Limb (tissue), 2 donors: ENCODE measurements around the gene DYSF.

Source experiments
- DNase-seq, 2 donors: peaks; one replicate each; pipeline ENCODE4 v3.0.0-alpha.2; 2016; ENCODE audit errors: extremely low spot score in 2 of 2

Gene DYSF

GRCh38 chr2:71689968-71690834 lies 236.8 kb downstream of the DYSF start:
- DNase-seq: no peak

DNA sequence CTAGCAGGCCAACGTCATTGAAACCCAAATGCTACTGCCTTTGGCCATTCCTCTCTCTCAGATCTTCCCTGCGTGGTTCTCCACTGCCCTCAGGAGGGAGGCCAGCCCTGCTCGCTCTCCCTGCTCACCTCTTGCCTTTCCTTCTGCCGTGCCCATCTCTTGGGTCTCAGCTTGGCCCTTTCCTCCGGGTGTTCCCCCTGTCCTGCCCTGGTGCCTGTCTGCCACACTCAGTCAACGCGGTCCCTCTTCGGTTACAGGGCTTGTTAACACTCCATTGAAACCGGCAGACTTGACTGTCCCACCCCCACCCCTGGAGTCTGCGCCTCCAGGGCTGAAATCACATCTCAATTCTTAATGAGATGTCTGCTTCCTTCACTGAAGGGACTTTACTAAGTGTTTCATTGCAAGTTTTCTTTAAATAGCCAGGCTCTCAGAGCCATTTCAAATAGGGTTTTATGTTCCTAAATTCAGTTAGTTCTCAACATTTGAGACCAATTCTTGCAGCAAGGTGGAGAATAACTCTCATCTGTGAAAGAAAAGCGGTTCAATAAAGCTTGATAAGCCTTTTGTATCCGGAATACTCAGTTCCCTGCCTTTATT lies 237.6 kb downstream of the DYSF start:
- DNase-seq: no peak

DNA sequence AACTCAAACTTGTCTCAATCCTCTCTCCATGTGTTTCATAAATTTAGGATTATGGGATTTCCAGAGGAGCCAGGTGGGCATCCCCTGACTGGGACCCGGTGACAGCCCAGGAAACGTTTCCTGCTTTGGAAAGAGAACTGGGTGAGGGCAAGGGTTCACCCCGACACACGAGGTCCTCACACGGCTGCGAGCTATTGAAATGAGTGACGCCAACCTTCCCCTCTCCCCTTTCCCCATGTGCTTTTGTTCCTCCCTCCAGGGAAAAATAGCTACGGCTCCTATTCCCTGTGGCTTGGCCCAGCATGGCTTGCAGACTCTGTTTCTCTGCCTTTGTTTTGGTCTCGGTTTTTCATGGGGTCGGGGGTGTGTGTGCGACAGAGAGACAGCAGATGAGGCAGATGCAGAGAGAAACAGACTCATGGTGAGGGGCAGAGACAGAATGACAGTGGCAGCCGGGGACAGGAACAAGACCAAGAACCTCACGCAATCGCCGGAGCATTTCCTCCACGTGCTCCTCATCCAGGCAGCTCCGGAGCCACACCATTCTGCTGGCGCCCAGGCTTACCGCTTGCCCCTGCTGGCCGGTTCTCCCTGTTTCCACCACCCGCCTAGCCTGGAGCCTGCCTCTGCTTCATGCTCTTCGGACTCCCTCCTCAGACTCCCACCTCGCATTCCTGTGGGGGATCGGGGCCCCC lies 238.5 kb downstream of the DYSF start:
- DNase-seq: no peak

DNA sequence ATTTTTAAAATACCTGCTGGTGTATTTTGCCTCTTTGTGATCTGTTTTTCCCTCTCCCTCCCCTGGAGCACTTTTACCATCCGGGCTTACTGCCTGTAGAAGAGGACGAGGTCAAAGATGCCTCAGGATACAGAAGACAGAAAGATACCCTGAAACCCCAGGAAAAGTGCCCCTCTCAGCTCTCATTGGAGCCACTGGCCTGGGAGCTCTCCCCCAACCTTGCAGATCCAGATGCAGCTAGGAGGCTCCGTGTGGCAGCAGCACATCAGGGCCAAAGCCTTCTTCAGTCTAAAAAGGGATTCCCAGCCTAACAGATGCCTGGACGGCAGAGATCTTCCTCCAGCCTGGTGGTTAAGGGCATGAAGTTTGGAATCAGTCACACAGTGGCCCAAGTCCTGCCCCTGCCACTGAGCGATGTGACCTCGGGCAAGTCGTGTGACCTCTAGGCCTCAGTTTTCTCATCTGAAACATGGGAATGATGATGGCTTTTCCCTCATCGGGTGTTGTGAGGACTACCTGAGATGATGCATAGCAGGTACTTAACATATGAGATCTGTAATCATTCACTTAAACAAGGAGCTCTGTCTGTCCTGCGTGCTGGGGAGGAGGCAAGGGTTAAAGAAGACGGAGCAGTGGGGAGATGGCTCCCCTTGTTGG lies 239.4 kb downstream of the DYSF start:
- no peak for DNase-seq

DNA sequence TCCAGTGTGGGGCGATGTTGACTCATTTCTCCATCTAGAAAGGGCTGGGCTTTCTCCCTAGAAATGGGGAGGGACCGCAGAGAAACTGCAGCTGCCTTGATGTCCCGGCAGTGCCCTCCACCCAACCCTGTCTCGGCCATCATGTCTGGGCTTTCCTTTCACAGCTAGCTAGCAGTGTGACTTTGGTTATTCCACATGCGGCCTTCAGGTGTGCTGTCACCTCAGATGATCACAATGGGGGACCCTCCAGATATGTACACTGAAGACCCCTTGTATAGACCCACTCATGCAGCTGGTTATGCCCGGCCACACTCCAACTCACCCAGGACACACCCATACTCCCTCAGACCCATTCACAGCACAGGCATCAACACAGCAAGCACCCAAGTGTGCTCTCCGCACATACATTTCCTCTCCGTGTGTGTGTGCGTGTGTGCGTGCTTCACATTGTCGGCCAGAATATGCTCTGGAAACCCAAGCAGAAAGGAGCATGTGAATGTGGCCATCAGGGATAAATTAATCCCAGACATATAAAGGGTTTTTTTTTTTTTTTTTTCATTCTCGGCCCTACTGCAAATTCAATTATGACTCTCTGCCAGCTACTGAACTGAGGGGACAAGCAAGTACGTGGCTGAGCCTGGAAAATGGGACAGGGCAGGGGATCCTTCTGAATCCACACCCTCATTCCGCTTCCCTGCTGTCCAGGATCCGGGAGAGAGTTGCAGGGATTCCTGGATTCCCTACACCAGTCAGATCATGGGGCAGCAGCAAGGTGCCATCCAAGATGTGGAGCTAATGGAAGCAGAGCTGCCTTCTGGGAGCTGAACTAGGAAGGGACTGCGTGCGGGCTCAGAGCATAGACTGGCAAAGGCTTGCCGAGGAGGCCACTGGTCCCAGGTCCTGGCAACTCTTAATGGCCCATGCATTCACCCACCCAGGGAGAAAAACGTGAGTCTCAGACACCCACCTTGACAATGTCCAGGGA lies 240.2 kb downstream of the DYSF start:
- DNase-seq: no peak

- no peak for DNase-seq
These were observed 241.3 kb downstream of the DYSF start for GRCh38 chr2:71694501-71695234.

- DNase-seq: no peak
These were observed 242.1 kb downstream of the DYSF start for GRCh38 chr2:71695235-71696120.

DNA sequence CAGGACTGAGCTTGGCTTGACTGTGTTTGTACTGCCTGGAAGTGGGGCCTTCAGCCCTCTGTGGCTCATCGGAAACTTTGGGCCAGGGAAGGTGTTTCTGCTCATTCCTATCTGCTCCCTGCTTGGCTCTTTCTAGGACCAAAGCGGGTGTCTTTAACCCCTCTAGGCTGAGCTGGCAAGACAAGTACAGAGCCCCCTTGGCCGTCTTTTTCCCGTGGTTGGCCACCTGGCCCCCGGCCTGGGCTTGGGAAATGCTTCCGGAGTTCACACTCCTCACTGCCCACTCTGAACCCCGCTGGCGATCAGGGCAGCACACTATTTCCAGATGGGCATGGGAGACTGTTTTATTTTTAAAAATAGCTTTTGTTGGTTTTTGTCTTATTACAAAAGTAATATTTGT lies 243.0 kb downstream of the DYSF start:
- no peak for DNase-seq

DNA sequence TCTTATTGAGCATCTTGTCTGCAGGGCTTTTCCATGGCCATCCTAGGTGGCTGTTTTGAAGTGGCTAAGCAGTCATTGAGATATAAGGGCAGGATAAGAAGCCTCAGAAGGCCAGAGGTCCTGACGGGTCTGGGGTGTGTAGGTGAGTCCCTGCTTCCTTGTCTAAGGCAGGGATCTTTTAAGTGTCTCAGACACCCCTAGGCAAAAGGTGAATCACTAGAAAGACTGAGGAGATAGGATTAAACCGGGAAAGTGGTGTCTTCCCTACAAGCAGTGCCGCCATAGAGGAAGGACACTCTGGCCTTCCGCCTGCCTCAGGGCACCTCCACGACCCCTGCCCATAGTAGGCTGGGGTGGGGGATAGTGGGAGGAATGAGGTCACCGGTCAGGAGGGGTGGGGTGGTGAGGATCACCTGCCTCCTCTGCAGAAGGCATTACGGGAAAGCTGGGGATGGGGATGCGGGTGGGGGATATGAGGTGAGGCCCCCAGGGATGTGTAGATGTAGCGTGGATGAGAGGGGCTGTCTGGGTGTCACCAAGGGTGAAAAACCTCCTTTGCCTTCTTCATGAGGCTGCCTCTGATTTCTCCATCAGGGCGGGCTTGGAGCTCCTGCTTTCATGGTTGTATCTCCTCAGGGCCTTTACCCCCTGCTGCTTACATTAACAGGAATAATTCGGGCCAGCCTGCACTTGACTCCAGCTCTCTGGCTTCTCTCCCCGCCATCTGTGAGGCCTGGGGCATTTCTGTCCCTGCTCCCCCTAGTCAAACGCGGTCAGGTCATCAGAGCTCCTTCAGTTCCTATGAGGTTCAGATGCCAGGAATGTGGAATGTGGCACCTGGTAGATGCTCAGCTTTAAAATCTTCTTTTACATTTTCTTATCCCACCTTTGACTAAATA lies 244.0 kb downstream of the DYSF start:
- DNase-seq: no peak

- DNase-seq: no peak
These were observed 246.1 kb downstream of the DYSF start for GRCh38 chr2:71699428-71699827.

DNA sequence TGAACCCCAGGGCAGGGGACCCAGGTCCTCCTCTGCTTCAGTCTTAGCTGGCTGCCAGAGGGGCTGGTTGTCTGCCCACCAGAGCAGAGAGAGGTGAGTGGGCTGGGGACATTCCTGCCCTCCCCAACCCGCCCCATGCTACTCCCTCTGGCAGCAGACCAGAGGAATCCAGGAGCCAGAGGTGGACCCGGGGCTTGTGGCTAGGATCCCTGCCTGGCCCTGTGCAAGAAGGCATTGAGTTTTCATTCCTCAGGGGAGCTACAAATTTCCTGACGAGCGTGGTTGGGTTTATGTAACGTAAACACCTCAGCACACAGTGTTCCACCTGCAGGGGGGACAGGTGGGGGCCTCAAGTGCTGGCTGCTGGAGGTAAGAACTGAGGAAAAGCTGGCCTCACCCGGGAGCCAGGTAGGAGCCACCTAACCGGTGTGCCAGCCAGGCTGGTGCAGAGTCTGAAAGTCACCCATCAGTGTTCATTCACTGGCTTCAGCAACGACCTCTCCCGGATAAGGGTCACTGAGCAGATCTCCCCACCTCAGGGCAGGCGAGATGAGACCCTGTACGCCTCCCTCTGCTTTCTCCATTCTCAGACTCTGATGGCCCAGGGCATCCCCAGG lies 246.8 kb downstream of the DYSF start:
- DNase-seq: no peak

DNA sequence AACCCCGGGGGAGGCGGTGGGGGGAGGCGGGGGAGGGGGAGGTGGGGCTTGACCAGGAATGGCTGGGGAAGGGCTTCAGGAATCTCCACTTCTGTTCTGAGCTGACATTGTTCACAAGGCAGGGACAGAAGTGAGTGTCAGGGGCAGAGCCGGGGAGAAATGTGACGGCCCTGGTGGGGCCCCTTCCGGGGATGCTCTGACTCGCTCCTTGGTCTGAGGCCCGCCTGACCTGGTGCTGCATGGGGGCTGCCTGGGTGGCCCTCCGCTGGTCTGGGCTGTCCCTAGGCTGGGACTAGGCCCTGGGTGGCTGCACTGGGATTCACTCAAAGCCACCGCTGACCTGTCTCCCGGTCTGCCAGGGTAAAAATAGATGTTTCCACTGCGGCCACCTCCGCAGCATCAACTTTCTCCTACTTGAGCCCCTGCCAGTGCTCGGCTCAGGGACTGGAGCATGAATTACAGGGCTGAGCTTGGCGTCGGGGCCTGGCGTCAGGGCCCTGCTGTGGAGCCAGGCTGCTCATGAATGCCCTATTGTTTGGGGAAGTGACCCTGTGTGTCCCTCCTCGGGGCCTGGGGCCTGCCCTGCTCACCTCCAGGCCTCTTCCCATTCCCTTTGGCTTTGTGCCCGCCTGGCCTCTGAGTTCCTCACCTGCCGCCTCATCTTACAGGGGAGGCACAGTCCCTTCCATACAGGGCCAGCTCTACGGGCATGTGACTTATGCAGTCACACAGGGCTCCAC lies 247.5 kb downstream of the DYSF start:
- DNase-seq: peak; percentile 57 to 76

DNA sequence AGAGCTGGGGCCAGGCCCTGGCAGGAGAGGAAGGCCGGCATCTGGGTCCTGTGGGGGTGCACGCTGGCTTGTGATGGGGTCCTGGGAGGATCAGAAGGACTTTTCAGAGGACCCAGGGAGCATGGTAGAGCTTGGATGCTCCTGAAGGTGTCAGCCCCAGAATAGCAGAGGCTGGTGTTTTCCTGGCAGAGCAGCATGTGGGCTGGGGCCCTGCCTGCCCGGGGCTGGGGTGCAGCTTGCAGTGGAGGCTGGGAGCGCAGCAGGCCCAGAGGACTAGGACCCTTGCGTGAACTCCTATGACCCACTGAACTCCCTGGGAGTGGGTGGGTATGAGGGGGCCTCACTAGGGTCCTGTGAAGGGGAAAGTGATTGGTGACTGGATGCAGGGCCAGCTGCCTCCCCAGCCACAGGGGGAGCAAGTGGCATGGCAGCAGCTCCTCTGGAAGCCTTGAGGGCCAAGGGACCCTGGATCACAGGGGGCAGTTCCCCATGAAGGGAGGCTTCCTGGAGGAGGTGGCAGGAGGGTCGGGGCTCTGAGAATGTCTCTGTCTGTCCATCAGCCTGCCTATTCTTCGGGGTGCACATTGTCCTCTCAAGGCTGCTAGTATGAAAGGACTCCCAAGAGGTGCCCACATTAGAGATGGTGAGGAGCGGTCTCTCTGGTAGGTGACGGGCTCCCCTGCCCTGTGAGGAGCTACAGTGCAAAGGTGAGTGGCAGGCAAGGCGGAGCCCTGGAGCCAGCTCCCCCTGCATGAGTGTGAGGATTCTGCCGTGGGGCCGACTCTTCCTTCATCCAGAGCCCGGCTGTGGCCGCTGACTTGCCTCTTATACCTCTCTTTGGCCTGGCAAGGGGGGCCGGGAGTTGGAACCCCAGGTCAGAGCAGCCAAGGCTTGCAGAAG lies 249.0 kb downstream of the DYSF start:
- no peak for DNase-seq

- no peak for DNase-seq
These were observed 249.9 kb downstream of the DYSF start for GRCh38 chr2:71702971-71703898.

DNA sequence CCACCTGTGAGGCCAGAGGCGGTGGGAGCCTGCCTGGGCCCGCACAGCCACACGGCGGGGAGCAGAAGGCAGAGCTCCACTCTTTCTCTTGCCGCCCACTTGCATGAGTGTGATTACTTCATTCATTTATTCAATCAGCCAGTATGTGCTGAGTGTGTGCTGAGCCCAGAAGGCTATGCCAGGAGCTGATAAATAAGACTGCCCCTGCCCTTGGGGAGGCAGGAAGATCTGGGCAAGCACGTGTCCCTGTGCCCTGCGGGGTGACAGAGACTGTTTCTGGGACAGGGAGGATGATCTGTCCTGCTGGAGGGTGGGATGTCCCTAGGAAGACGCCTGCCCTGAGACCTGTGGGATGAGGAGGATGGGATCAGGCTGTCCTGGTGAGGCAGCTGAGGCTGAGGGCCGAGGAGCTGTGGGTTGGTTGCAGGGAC lies 250.8 kb downstream of the DYSF start:
- no peak for DNase-seq
